Ectodermal cell (in vitro differentiated cells): Measurements from ENCODE around the gene SZRD1.

Experiments used
- H3K27ac ChIP-seq: 2 replicates; pipeline ENCODE4 v1.7.0; 2013; ENCODE audit warnings: mild to moderate bottlenecking, low read depth, low read length; ENCODE audit not compliant: insufficient read depth, poor library complexity, severe bottlenecking
- H3K27me3 ChIP-seq: 2 replicates; pipeline ENCODE4 v1.7.0; 2013; ENCODE audit warnings: mild to moderate bottlenecking, low read length; ENCODE audit not compliant: insufficient read depth, control insufficient read depth, poor library complexity, severe bottlenecking
- H3K36me3 ChIP-seq: one replicate; pipeline ENCODE4 v1.7.0; 2013; ENCODE audit warnings: low read length; ENCODE audit not compliant: control insufficient read depth, insufficient read depth
- H3K4me1 ChIP-seq: one replicate; pipeline ENCODE4 v1.7.0; 2013; ENCODE audit warnings: low read length; ENCODE audit not compliant: control insufficient read depth, insufficient read depth
- H3K4me3 ChIP-seq: 2 replicates; pipeline ENCODE4 v1.7.0; 2013; ENCODE audit warnings: low read depth, low read length, control low read depth; ENCODE audit not compliant: insufficient read depth
- H3K9me3 ChIP-seq: 2 replicates; pipeline ENCODE4 v1.7.0; 2013; ENCODE audit warnings: mild to moderate bottlenecking, low read length, moderate library complexity; ENCODE audit not compliant: control insufficient read depth
- WGBS, 2 experiments: methylation state at CpG; one replicate each; pipeline ENCODE4 v1.1.7; 2013; ENCODE audit warnings: missing lambda C conversion rate in 2 of 2; 5-methylcytosine and 5-hydroxymethylcytosine counted together

Gene SZRD1

GRCh38 chr1:16380868-16381267, 13.8 kb downstream of the SZRD1 start:
- Histone ChIP-seq H3K9me3 (no peaks in the 10 kb centered on the region), H3K36me3 (no peaks in the 10 kb centered on the region), H3K4me3 (no peak overlapping the region), H3K27ac (no peak overlapping the region), H3K4me1 (no peaks in the 10 kb centered on the region), H3K27me3 (no peaks in the 10 kb centered on the region)
- WGBS, 2 experiments, result 94 to 97% methylated on average over 4 of the region's 4 CpGs

- no peaks in the 10 kb centered on the region for H3K9me3 ChIP-seq
- no peaks in the 10 kb centered on the region for H3K27me3 ChIP-seq
- H3K4me3 ChIP-seq, result no peak overlapping the region
- no peak overlapping the region for H3K27ac ChIP-seq
- H3K4me1 ChIP-seq, result no peaks in the 10 kb centered on the region
- no peaks in the 10 kb centered on the region for H3K36me3 ChIP-seq
- WGBS, 2 experiments, result 94 to 99% methylated on average over 3 to 5 of the region's 5 CpGs
Observed at GRCh38 chr1:16383888-16384287, 16.8 kb downstream of the SZRD1 start.

- 91 to 95% methylated on average over 9 of the region's 9 CpGs for WGBS, 2 experiments
- Histone ChIP-seq H3K27ac (no peak overlapping the region), H3K27me3 (no peaks in the 10 kb centered on the region), H3K4me1 (no peaks in the 10 kb centered on the region), H3K4me3 (no peak overlapping the region), H3K9me3 (no peaks in the 10 kb centered on the region), H3K36me3 (no peaks in the 10 kb centered on the region)
Observed at GRCh38 chr1:16385659-16386453, 18.8 kb downstream of the SZRD1 start.

GRCh38 chr1:16386454-16387113, 19.5 kb downstream of the SZRD1 start:
- 95 to 96% methylated on average over 5 of the region's 5 CpGs for WGBS, 2 experiments
- Histone ChIP-seq H3K36me3 (no peaks in the 10 kb centered on the region), H3K4me1 (no peaks in the 10 kb centered on the region), H3K27me3 (no peaks in the 10 kb centered on the region), H3K9me3 (no peaks in the 10 kb centered on the region), H3K4me3 (no peak overlapping the region), H3K27ac (no peak overlapping the region)

- no peaks in the 10 kb centered on the region for H3K36me3 ChIP-seq
- H3K27ac ChIP-seq, result no peak overlapping the region
- 94 to 95% methylated on average over 14 of the region's 14 CpGs for WGBS, 2 experiments
- peaks cover 8% of the 10 kb centered on the region for H3K4me1 ChIP-seq
- H3K4me3 ChIP-seq, result no peak overlapping the region
- H3K27me3 ChIP-seq, result no peaks in the 10 kb centered on the region
- H3K9me3 ChIP-seq, result no peaks in the 10 kb centered on the region
Observed at GRCh38 chr1:16387201-16388188, 20.5 kb downstream of the SZRD1 start.

- Histone ChIP-seq H3K36me3 (peaks cover 9% of the 10 kb centered on the region), H3K4me1 (peaks cover 14% of the 10 kb centered on the region), H3K27me3 (no peaks in the 10 kb centered on the region), H3K9me3 (no peaks in the 10 kb centered on the region), H3K4me3 (no peak overlapping the region), H3K27ac (no peak overlapping the region)
- WGBS, 2 experiments, result 82 to 88% methylated on average over 3 of the region's 3 CpGs
Observed at GRCh38 chr1:16391411-16391810, 24.4 kb downstream of the SZRD1 start.

- H3K27me3 ChIP-seq, result no peaks in the 10 kb centered on the region
- WGBS, 2 experiments, result 83 to 84% methylated on average over 21 of the region's 21 CpGs
- H3K9me3 ChIP-seq, result no peaks in the 10 kb centered on the region
- no peak overlapping the region for H3K4me3 ChIP-seq
- peaks cover 18% of the 10 kb centered on the region for H3K36me3 ChIP-seq
- H3K4me1 ChIP-seq, result peaks cover 14% of the 10 kb centered on the region
- H3K27ac ChIP-seq, result no peak overlapping the region
Observed at GRCh38 chr1:16392740-16393569, 25.9 kb downstream of the SZRD1 start.

- no peak overlapping the region for H3K27ac ChIP-seq
- no peaks in the 10 kb centered on the region for H3K27me3 ChIP-seq
- H3K36me3 ChIP-seq, result peaks cover 18% of the 10 kb centered on the region
- H3K9me3 ChIP-seq, result no peaks in the 10 kb centered on the region
- WGBS, 2 experiments, result 92 to 93% methylated on average over 10 of the region's 10 CpGs
- H3K4me3 ChIP-seq, result no peak overlapping the region
- peaks cover 14% of the 10 kb centered on the region for H3K4me1 ChIP-seq
Observed at GRCh38 chr1:16393570-16394521, 26.8 kb downstream of the SZRD1 start.

- peaks cover 18% of the 10 kb centered on the region for H3K36me3 ChIP-seq
- peaks cover 14% of the 10 kb centered on the region for H3K4me1 ChIP-seq
- no peak overlapping the region for H3K27ac ChIP-seq
- 94 to 96% methylated on average over 13 of the region's 13 CpGs for WGBS, 2 experiments
- H3K4me3 ChIP-seq, result no peak overlapping the region
- H3K9me3 ChIP-seq, result no peaks in the 10 kb centered on the region
- no peaks in the 10 kb centered on the region for H3K27me3 ChIP-seq
Observed at GRCh38 chr1:16394977-16395376, 27.9 kb downstream of the SZRD1 start.
